Measurements from ENCODE around the gene F8.
"Not testable (repeated sequence)": the region's sequence is repeated elsewhere in the genome, so short reads cannot be mapped to it uniquely, and the experiment has no call there.

F8 gene

DNA sequence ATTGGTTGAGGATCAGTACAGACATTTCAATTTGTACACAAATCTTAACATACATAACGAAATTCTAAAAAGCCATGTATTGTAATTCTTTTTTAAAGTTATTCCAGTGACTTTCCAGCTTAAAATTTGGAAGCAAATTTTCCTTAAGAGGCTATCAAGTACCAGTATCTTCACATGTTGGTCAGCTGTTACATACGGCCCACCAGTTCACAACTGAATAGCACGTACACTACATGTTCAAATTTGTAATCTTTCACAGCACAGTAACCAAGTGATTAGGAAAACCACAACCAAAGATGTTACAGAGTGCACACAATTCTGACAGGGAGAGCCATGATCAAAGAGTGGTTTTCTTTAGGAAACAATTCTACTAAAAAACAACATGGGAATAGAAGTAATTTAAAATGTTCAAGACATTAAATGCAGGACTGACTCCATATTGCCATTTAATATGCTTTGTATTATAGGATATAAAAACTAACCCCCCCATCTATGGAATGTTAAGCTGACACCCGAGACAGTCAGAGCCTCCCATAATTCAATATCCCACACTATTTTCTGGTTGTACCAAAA lies 206.1 kb downstream of the F8 start:
- POLR2A ChIA-PET; H3K4me3 ChIP-seq (ENCODE audit: low read depth, low read length); H3K9me3 ChIP-seq (ENCODE audit: control insufficient read depth, insufficient read depth, low read depth, low read length); H3K27ac ChIP-seq (ENCODE audit: extremely low read depth, low read depth, low read length); CTCF ChIA-PET; H3K4me1 ChIP-seq (ENCODE audit: control insufficient read depth, insufficient read depth, low read length); H3K36me3 ChIP-seq (ENCODE audit: control insufficient read depth in 2 of 2, insufficient read depth in 1 of 2, low read length in 2 of 2): not testable (repeated sequence)

DNA sequence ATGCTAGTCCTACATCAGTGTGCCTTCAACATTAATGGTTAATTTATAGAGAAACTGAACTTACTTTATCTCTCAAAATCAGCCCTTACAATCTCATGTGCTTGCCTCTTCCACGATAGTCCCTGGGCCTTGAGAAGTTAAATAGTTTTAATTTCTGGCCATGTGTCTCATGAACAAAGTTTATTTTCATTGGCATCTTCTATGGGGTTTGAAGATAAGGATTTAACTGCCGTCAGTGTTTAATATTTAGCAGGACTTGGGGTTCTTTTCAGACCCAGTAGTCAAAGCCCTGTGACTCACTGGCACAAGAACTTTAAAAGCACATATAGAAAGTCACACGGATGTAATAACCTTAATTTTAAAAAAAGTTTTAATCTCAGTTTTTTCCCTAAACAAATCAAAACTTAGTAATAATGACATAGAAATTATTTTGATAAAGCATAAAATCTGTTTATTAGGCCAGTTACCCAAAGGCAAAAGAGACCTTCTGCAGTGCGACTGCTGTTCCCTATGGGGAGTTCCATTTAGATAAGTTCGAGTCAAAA lies 207.2 kb downstream of the F8 start:
- Histone ChIP-seq H3K4me3 (ENCODE audit: low read depth, low read length) (no peak overlapping the region), H3K27ac (ENCODE audit: extremely low read depth, low read depth, low read length) (no peak overlapping the region), H3K9me3 (ENCODE audit: control insufficient read depth, insufficient read depth, low read depth, low read length) (no peaks in the 10 kb centered on the region; the same call in 1 of the 2 replicates), H3K36me3 (ENCODE audit: control insufficient read depth in 2 of 2, insufficient read depth in 1 of 2, low read length in 2 of 2) (no peaks in the 10 kb centered on the region), H3K4me1 (ENCODE audit: control insufficient read depth, insufficient read depth, low read length) (peaks cover 4% of the 10 kb centered on the region; the same call in 1 of the 2 replicates)
- TF ChIP-seq OVOL3 (tag by site-specific recombination; IDR thresholded peaks at IDR 0.05) = no peak
- TF ChIP-seq HOXD13 (CRISPR knock-in tag; IDR thresholded peaks at IDR 0.05; ENCODE audit: borderline replicate concordance) = no peak
- no peak for TF ChIP-seq ZNF791 (tag by site-specific recombination; IDR thresholded peaks at IDR 0.05)
- no peak for TF ChIP-seq HIC1 (tag by site-specific recombination; IDR thresholded peaks at IDR 0.05)
- no peak for TF ChIP-seq ZNF571 (tag by site-specific recombination; IDR thresholded peaks at IDR 0.05)
- no peak for TF ChIP-seq ZIC2 (tag by site-specific recombination; IDR thresholded peaks at IDR 0.05)
- no peak for TF ChIP-seq BCL11A (tag by site-specific recombination; IDR thresholded peaks at IDR 0.05; ENCODE audit: low read depth)
- TF ChIP-seq, protein P1, sequence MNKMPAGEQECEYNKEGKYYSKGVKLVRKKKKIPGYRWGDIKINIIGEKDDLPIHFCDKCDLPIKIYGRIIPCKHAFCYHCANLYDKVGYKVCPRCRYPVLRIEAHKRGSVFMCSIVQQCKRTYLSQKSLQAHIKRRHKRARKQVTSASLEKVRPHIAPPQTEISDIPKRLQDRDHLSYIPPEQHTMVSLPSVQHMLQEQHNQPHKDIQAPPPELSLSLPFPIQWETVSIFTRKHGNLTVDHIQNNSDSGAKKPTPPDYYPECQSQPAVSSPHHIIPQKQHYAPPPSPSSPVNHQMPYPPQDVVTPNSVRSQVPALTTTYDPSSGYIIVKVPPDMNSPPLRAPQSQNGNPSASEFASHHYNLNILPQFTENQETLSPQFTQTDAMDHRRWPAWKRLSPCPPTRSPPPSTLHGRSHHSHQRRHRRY (tag by site-specific recombination; IDR thresholded peaks at IDR 0.05) = no peak
- no peak for TF ChIP-seq HOXC10 (CRISPR knock-in tag; IDR thresholded peaks at IDR 0.05)
- TF ChIP-seq ZNF629 (tag by site-specific recombination; IDR thresholded peaks at IDR 0.05) = no peak
- ChIA-PET POLR2A (interaction anchor here (1.0 kb wide), 1 partner anchor 10 kb away, joined by 3 read pairs; the partner anchor contains the start of gene MPP1), CTCF (no interaction called here)

DNA sequence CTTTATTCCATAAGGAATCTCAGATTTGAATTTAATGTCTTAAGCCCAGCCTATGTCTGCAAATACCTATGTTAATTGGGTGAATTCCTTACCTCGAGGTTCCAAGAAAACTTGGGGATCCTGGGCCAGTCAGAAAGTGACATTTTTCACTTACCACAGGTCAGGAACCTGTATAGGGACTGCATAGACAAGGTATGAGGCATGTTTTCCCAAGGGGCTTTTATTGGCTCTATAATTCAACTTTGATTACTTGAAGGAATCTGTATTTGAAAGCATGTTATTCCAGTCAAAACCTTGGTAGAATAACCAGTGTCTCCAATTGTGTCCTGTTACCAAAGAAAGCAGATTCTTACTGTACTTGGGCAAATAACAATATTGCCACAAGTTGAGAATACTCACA lies 208.7 kb downstream of the F8 start:
- no peak overlapping the region for H3K4me3 ChIP-seq (ENCODE audit: low read depth, low read length)
- H3K36me3 ChIP-seq (ENCODE audit: control insufficient read depth in 2 of 2, insufficient read depth in 1 of 2, low read length in 2 of 2) = no peaks in the 10 kb centered on the region
- peaks cover 4% of the 10 kb centered on the region; the same call in 1 of the 2 replicates for H3K4me1 ChIP-seq (ENCODE audit: control insufficient read depth, insufficient read depth, low read length)
- POLR2A ChIA-PET = no interaction called here
- CTCF ChIA-PET = interaction anchor here (0.6 kb wide), 1 partner anchor 35 kb away, joined by 3 read pairs; no protein-coding TSS in a partner anchor
- no peaks in the 10 kb centered on the region; the same call in 1 of the 2 replicates for H3K9me3 ChIP-seq (ENCODE audit: control insufficient read depth, insufficient read depth, low read depth, low read length)
- TF ChIP-seq SCRT1 (tag by site-specific recombination; IDR thresholded peaks at IDR 0.05; ENCODE audit: borderline replicate concordance) = no peak
- no peak for TF ChIP-seq ZNF488 (tag by site-specific recombination; IDR thresholded peaks at IDR 0.05)
- peak; percentile 69 for TF ChIP-seq ZBTB20 (tag by site-specific recombination; IDR thresholded peaks at IDR 0.05)
- TF ChIP-seq SP3 (tag by site-specific recombination; IDR thresholded peaks at IDR 0.05) = no peak
- H3K27ac ChIP-seq (ENCODE audit: extremely low read depth, low read depth, low read length) = no peak overlapping the region

Data from HEK293 (cell line).